ENCODE measurements around the gene FAM3C. TPM values are rescaled to one million over a fixed set of nuclear protein-coding genes. Genes with fewer than 3 reads are reported as not detected.

The FAM3C gene
- total and polyA plus RNA-seq, 2 experiments from 2014 or later: 33.9 to 60.3 TPM

- TF ChIP-seq REST (IDR thresholded peaks at IDR 0.05; ENCODE audit: unreplicated experiment): no peak
- TF ChIP-seq CREB1 (CRISPR knock-in tag; IDR thresholded peaks at IDR 0.05; ENCODE audit: low read depth): no peak
- TF ChIP-seq, protein P1, sequence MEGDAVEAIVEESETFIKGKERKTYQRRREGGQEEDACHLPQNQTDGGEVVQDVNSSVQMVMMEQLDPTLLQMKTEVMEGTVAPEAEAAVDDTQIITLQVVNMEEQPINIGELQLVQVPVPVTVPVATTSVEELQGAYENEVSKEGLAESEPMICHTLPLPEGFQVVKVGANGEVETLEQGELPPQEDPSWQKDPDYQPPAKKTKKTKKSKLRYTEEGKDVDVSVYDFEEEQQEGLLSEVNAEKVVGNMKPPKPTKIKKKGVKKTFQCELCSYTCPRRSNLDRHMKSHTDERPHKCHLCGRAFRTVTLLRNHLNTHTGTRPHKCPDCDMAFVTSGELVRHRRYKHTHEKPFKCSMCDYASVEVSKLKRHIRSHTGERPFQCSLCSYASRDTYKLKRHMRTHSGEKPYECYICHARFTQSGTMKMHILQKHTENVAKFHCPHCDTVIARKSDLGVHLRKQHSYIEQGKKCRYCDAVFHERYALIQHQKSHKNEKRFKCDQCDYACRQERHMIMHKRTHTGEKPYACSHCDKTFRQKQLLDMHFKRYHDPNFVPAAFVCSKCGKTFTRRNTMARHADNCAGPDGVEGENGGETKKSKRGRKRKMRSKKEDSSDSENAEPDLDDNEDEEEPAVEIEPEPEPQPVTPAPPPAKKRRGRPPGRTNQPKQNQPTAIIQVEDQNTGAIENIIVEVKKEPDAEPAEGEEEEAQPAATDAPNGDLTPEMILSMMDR (conservative IDR thresholded peaks at IDR 0.05; ENCODE audit: low read depth in 2 of 2): no peak
These were observed 581 bp downstream of the FAM3C start (continued) for GRCh38 chr7:121395494-121395960.

DNA sequence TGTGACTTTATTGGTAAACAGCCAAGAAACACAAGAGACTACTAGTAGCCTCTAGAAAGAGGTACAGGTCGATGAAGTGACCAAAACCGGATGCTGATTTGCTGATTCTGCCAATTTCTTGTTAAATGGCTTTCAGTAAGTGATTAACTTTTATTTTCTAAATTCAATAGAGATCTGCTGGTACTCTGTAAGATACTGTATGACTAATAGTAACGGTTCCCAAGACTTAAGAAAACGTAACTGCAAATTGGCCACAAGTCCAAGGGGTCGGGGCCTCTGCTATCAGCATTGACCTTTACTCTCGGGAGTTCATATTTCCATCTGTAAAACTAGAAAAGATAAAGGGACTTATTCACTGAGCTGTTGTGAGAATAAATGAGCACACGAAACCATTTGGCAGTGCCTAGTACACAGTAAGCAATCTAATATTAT, 1.4 kb downstream of the FAM3C start:
- Histone ChIP-seq H3K27ac (ENCODE audit: low read depth) (no peak overlapping the region), H4K20me1 (replicated peaks; ENCODE audit: insufficient read depth) (0 out of 2 replicates have a peak, but pooled peaks cover 3% of the 10 kb centered on the region), H3K36me3 (ENCODE audit: insufficient read depth) (0 out of 2 replicates have a peak, but pooled peaks cover 3% of the 10 kb centered on the region), H3K27me3 (ENCODE audit: insufficient read depth) (no peaks in the 10 kb centered on the region), H3K4me3 (peak overlapping the region; percentile 84), H3K9me2 (ENCODE audit: insufficient read depth) (no peaks in the 10 kb centered on the region), H3K79me2 (replicated peaks; ENCODE audit: insufficient read depth) (peaks cover 57% of the 10 kb centered on the region), H2AFZ (no peak overlapping the region), H3F3A (replicated peaks; ENCODE audit: low read depth) (no peaks in the 10 kb centered on the region), H3K4me2 (peak overlapping the region; percentile 87), H3K4me1 (ENCODE audit: insufficient read depth) (peaks cover 12% of the 10 kb centered on the region)
- H3K9me3 Mint-ChIP-seq: no peaks in the 10 kb centered on the region
- H3K36me3 Mint-ChIP-seq (ENCODE audit: low read depth): peaks cover 20% of the 10 kb centered on the region
- H3K4me3 Mint-ChIP-seq: peak overlapping the region; percentile 38; the same call in 2 of the 3 replicates
- no peak overlapping the region for H3K27ac Mint-ChIP-seq
- ATAC-seq (no peak), DNase-seq (ENCODE audit: low spot score) (no peak)
- H3K4me1 Mint-ChIP-seq: peaks cover 28% of the 10 kb centered on the region; the same call in 2 of the 3 replicates
- peaks cover 2% of the 10 kb centered on the region for H3K27me3 Mint-ChIP-seq (ENCODE audit: insufficient read depth, low read depth, poor library complexity)
- no peak for TF ChIP-seq EZH2phosphoT487 (IDR thresholded peaks at IDR 0.05; ENCODE audit: unreplicated experiment)
- TF ChIP-seq, protein P2, sequence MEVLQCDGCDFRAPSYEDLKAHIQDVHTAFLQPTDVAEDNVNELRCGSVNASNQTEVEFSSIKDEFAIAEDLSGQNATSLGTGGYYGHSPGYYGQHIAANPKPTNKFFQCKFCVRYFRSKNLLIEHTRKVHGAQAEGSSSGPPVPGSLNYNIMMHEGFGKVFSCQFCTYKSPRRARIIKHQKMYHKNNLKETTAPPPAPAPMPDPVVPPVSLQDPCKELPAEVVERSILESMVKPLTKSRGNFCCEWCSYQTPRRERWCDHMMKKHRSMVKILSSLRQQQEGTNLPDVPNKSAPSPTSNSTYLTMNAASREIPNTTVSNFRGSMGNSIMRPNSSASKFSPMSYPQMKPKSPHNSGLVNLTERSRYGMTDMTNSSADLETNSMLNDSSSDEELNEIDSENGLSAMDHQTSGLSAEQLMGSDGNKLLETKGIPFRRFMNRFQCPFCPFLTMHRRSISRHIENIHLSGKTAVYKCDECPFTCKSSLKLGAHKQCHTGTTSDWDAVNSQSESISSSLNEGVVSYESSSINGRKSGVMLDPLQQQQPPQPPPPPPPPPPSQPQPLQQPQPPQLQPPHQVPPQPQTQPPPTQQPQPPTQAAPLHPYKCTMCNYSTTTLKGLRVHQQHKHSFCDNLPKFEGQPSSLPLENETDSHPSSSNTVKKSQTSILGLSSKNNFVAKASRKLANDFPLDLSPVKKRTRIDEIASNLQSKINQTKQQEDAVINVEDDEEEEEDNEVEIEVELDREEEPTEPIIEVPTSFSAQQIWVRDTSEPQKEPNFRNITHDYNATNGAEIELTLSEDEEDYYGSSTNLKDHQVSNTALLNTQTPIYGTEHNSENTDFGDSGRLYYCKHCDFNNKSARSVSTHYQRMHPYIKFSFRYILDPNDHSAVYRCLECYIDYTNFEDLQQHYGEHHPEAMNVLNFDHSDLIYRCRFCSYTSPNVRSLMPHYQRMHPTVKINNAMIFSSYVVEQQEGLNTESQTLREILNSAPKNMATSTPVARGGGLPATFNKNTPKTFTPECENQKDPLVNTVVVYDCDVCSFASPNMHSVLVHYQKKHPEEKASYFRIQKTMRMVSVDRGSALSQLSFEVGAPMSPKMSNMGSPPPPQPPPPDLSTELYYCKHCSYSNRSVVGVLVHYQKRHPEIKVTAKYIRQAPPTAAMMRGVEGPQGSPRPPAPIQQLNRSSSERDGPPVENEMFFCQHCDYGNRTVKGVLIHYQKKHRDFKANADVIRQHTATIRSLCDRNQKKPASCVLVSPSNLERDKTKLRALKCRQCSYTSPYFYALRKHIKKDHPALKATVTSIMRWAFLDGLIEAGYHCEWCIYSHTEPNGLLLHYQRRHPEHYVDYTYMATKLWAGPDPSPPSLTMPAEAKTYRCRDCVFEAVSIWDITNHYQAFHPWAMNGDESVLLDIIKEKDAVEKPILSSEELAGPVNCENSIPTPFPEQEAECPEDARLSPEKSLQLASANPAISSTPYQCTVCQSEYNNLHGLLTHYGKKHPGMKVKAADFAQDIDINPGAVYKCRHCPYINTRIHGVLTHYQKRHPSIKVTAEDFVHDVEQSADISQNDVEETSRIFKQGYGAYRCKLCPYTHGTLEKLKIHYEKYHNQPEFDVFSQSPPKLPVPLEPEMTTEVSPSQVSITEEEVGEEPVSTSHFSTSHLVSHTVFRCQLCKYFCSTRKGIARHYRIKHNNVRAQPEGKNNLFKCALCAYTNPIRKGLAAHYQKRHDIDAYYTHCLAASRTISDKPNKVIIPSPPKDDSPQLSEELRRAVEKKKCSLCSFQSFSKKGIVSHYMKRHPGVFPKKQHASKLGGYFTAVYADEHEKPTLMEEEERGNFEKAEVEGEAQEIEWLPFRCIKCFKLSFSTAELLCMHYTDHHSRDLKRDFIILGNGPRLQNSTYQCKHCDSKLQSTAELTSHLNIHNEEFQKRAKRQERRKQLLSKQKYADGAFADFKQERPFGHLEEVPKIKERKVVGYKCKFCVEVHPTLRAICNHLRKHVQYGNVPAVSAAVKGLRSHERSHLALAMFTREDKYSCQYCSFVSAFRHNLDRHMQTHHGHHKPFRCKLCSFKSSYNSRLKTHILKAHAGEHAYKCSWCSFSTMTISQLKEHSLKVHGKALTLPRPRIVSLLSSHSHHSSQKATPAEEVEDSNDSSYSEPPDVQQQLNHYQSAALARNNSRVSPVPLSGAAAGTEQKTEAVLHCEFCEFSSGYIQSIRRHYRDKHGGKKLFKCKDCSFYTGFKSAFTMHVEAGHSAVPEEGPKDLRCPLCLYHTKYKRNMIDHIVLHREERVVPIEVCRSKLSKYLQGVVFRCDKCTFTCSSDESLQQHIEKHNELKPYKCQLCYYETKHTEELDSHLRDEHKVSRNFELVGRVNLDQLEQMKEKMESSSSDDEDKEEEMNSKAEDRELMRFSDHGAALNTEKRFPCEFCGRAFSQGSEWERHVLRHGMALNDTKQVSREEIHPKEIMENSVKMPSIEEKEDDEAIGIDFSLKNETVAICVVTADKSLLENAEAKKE (CRISPR knock-in tag; IDR thresholded peaks at IDR 0.05): no peak
- TF ChIP-seq ZNF114 (CRISPR knock-in tag; IDR thresholded peaks at IDR 0.05): no peak
- TF ChIP-seq, protein P3, sequence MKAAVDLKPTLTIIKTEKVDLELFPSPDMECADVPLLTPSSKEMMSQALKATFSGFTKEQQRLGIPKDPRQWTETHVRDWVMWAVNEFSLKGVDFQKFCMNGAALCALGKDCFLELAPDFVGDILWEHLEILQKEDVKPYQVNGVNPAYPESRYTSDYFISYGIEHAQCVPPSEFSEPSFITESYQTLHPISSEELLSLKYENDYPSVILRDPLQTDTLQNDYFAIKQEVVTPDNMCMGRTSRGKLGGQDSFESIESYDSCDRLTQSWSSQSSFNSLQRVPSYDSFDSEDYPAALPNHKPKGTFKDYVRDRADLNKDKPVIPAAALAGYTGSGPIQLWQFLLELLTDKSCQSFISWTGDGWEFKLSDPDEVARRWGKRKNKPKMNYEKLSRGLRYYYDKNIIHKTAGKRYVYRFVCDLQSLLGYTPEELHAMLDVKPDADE (IDR thresholded peaks at IDR 0.05): no peak
- TF ChIP-seq EZH2 (IDR thresholded peaks at IDR 0.05; ENCODE audit: low read depth, unreplicated experiment): no peak

Data from GM23338 (cell line).